Head of caudate nucleus (tissue), 42 donors: ENCODE results near the gene U2AF1L4.

Source experiments
- DNase-seq, 42 donors: peaks; one replicate each; pipeline versions ENCODE4 v3.0.0 to v3.0.0-alpha.2; 2020 to 2021; ENCODE audit warnings: mixed read lengths in 7 of 42
- intact Hi-C: fragments of 100-400 bp; cut with DNase I; formaldehyde crosslinking; loops from one replicate; pipeline ENCODE4 v1.15.0; 2022

Gene U2AF1L4

DNA sequence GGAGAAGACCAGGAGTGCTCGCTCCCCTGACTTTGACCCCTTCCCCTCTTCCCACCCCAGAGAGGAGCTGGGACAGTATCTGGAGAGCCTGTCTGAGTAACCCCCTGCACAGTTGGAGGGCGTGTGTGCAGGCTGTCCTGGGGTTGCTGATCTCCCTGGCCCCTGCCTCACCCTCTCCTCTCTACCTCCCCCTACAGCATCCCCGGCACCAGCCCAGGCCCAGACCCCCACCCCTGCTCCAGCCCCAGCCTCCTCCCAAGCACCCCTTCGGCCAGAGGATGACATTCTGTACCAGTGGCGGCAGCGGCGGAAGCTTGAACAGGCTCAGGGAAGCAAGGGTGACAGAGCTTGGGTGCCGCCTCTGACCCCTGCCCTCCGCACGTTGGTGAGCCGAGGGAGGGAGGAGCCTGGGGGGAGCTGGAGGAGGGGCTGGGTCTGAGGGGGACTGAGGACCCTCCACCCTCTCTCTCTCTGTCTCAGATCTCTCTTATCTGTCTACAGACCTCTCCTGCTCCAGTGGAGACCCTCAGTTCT, 21.4 kb upstream of the U2AF1L4 start:
- DNase-seq: no peak
- intact Hi-C loops: no loop called here

DNA sequence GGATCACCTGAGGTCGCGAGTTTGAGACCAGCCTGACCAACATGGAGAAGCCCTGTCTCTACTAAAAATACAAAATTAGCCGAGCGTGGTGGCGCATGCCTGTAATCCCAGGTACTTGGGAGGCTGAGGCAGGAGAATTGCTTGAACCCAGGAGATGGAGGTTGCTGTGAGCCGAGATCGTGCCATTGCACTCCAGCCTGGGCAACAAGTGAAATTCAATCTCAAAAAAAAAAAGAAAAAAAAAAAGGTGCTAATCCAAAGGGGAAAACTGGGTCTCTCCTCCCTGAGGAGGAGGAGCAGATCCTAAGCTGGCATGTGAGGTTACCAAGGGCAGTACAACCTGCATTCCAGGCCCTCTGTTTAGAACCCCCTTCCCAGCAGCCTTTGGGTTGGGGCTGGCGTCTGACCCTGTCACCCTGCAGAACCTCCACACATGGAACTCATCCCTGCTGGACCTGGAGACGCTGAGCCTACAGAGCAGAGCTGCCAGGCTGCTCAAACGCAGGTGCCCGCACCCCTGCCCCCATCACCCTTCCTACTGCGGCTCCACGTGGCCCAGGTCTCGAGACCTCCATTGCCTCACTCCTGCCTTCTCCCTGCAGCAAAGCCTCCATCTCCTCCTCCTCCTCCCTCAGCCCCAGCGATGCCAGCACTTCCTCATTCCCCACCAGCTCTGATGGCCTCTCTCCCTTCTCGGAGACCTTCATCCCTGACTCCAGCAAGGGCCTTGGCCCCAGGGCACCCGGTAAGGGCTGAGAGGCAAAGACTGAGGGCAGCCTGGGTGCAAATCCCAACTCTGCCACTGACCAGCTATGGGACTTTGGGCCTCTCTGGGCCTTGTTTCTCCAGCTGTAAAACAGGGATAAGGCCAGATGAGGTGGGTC, 19.5 kb upstream of the U2AF1L4 start:
- no peak for DNase-seq
- intact Hi-C loops: no loop called here

- intact Hi-C loops: no loop called here
- no peak for DNase-seq
Observed at GRCh38 chr19:35760711-35761349, 15.6 kb upstream of the U2AF1L4 start.

- intact Hi-C loops: no loop called here
- DNase-seq: peak in 1 of 42 donors; percentile 11
Observed at GRCh38 chr19:35759697-35760096, 14.5 kb upstream of the U2AF1L4 start.

- intact Hi-C loops: no loop called here
- peak; percentile 95 to 100 (median 99) for DNase-seq
Observed at GRCh38 chr19:35757749-35758608, 12.8 kb upstream of the U2AF1L4 start, which contains the start of gene PROSER3. Gene PROSER3 (plus strand): TSS chr19:35758176. CDS start chr19:35758216, 40 bp downstream.

GRCh38 chr19:35757231-35757748, 12.1 kb upstream of the U2AF1L4 start:
- intact Hi-C loops: no loop called here
- DNase-seq: peak in 21 of 42 donors; percentile 14 to 76 (median 49)

DNA sequence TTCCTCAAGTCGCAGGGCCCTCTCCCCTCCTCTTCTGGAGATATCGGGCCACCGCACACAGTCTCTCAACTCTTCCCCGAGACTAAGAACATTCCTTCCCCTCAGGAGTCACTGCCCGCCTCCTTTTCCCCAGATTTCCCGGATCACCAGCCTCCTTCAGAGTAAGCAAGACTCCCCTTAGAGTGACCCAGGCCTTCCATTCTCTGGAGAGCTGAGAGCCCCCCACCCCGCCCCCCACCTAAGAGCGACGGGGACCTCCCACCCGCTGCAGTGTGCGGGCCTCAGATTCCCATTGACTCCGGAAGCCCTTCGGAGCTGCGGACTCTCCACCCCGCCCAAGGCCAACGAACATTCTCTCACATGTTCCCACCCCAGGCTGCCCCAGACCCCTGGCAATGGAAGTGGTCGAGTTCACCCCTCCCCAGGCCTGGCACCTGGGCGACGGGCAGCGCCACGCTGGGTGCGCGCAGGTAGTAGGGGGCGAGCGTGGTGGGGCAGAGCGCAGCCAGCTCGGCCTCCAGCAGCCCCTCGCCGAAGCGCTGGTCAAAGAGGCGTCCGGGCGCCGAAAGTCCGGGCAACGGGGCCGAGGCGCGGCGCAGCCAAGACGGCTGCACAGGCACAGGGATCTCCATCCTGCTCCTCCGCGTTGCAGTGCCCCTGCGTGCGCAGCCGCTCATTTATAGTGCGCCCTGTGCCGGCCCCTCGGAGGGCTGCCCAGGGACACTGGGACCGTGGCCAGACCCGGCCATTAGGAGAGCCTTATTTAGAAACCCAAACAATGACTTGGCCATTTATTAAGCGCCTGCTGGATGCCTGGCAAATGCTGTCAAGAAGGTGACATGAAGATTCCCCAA, 11.4 kb upstream of the U2AF1L4 start, which contains the start of gene HSPB6:
TSS of gene HSPB6 (minus strand) at position 653 of the 854 bp plus-strand sequence. CDS start at position 632, 21 bp downstream.
- DNase-seq: peak in 14 of 42 donors; percentile 37 to 68 (median 46)
- intact Hi-C loops: no loop called here

DNA sequence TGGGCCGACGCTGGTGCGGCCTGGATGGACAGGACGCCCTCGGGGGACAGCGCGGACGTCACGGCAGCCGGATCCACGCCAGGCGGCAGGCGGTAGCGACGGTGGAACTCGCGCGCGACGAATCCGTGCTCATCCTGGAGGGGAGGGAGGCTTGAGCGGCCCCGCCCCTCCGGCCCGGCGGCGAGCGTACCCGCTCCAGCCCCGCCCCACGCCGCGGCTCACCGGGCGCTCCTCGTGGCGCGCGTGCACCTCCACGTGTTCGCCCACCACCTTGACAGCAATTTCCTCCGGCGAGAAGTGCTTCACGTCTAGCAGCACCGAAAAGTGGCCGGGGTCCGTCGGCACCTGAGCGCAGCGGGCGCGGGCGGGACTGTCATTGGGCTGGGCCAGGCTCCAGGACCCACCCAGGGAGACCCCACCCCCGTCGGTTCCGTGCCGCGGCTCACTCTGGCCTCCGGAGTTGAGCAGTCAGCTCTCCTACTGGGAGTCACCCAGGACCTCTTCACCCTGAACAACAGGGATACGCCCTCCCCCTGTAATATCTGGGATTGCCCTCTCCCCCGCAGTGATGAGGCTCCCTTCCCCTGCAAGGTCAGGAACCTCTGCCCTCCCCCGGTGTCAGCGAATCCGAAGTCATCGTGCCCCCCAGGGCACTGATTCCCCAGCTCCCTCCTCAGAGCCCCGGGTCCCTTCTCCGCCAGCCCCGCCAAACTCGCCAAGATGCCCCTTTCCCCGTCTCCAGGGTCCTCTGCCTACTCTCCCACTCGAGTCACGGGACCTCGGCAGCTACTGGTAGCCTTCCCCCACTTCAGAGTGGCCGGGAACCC, 10.5 kb upstream of the U2AF1L4 start:
- peak in 2 of 42 donors; percentile 16 to 19 for DNase-seq
- intact Hi-C loops: no loop called here

- no peak for DNase-seq
- intact Hi-C loops: no loop called here
Observed at GRCh38 chr19:35755131-35755549, 9.9 kb upstream of the U2AF1L4 start.

GRCh38 chr19:35754370-35755130, 9.3 kb upstream of the U2AF1L4 start:
- intact Hi-C loops: no loop called here
- DNase-seq: no peak

DNA sequence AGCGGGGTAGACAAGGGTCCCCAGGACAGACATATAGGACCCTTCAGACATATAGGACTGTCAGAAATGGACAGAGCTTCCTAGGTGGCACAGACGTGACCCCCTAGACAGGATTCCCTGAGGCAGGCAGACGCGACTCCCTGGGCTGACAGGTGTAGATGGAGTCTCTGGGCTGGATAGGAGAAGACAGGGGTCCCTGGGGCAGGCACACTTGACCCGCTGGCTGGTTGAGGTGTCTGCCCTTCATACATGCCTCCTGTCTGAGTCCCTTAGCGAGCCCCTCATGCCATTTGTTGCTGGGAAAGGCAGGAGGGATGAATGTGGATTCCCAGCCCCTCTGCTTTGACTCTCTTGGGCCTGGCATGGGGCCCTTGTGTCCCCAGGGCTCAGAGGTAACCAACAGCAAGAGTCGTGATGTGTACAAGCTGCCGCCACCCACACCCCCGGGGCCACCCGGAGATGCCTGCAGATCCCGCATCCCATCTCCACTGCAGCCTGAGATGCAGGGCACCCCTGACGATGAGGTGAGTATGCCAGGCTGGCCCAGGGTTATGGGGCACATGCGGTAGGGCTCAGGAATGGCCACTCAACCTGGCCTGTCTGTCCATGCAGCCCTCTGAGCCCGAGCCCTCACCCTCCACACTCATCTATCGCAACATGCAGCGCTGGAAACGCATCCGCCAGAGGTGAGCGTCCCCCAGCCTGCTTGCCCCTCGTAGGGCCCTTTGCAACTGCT, 8.6 kb upstream of the U2AF1L4 start:
- intact Hi-C loops: no loop called here
- DNase-seq: no peak

- intact Hi-C loops: no loop called here
- DNase-seq: no peak
Observed at GRCh38 chr19:35752746-35753350, 7.6 kb upstream of the U2AF1L4 start.

DNA sequence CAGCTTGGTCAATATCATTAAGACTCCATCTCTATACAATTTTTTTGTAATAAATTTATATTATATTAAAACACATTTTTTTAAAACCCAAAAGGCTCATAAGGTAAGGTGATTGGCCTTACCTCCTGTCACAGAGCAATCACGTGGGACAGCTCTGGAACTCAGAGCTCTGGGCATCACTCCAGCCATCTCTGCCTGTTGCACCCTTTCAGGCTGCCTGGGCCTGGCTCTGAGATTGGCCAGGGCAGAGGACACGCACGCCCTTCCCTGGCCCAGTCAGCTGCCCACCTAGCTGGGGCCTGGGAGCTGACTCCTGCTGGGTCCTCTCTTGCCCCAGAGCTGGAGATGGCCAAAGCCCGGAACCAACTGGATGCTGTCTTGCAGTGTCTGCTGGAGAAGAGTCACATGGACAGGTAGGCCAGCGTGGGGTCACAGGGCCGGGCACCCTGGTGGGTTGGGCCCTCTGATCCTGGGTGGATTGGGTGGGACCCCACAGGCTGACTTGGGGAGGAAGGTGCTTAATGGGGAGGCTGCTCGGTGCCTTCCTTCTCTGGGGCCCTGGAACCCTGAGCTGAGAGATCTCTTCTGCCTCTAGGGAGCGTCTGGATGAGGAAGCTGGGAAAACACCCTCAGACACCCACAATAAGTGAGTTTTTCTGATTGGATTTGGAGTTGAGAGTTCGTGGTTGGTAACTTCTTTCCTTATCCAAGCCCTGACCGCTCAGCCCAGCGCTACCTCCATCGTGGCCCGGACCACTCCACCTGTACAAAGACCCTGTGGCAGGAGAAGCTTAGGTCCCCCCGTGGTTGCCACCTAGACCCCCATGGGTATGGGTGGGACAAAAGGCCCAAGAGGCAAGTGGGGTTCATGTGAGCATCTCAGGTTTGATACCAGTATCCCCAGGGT, 6.9 kb upstream of the U2AF1L4 start:
- no peak for DNase-seq
- intact Hi-C loops: no loop called here

- no peak for DNase-seq
Observed at GRCh38 chr19:35750167-35750566, 4.9 kb upstream of the U2AF1L4 start.

More at GRCh38 chr19:35750167-35750566, 4.9 kb upstream of the U2AF1L4 start:
- intact Hi-C loops: no loop called here
